ENCODE data around the gene HOXA10. TPM values are rescaled to one million over a fixed set of nuclear protein-coding genes. Genes with fewer than 3 reads are reported as not detected.
A peak's percentile ranks its signal among the peaks of the same experiment; 100 is the strongest.

Gene HOXA10
- total and polyA plus RNA-seq, 11 donors: 0.06 to 0.36 (median 0.18) TPM; not detected in 8

GRCh38 chr7:27151931-27152815 is 21.9 kb downstream of the HOXA10 start, which contains the start of gene HOXA3:
Gene HOXA3, minus strand, starts transcription at chr7:27152583. Its CDS starts 41,943 bp downstream, at chr7:27110640.
- peak within 1 kb of the TSS in 5 of 12 donors; percentile 2 to 38 (median 28) for H3K4me3 ChIP-seq
- DNase-seq (peak in 3 of 5 donors; percentile 5 to 33 (median 19)), ATAC-seq (no peak)
- H3K27ac ChIP-seq: peak within 1 kb of the TSS in 1 of 12 donors; percentile 92
- H3K36me3 ChIP-seq: no peaks in the 10 kb centered on the region
- H3K4me1 ChIP-seq: peaks cover 3 to 67% (median 27%) of the 10 kb centered on the region in 12 donors
- 4 to 7% (median 5%) methylated on average over 34 to 53 of the region's 53 CpGs for WGBS, 4 donors
- intact Hi-C loops (cut with DNase I): loop anchor here in 5 of 10 donors (10.0 kb wide), 3 partner anchors 1067 to 1287 kb away; no protein-coding TSS in a partner anchor
- peaks cover 91 to 100% (median 99%) of the 10 kb centered on the region in 9 donors for H3K27me3 ChIP-seq
- H3K9me3 ChIP-seq: no peaks in the 10 kb centered on the region
- TF ChIP-seq, protein P1, sequence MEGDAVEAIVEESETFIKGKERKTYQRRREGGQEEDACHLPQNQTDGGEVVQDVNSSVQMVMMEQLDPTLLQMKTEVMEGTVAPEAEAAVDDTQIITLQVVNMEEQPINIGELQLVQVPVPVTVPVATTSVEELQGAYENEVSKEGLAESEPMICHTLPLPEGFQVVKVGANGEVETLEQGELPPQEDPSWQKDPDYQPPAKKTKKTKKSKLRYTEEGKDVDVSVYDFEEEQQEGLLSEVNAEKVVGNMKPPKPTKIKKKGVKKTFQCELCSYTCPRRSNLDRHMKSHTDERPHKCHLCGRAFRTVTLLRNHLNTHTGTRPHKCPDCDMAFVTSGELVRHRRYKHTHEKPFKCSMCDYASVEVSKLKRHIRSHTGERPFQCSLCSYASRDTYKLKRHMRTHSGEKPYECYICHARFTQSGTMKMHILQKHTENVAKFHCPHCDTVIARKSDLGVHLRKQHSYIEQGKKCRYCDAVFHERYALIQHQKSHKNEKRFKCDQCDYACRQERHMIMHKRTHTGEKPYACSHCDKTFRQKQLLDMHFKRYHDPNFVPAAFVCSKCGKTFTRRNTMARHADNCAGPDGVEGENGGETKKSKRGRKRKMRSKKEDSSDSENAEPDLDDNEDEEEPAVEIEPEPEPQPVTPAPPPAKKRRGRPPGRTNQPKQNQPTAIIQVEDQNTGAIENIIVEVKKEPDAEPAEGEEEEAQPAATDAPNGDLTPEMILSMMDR (IDR thresholded peaks at IDR 0.05): no peak
- no peak for TF ChIP-seq POLR2A (IDR thresholded peaks at IDR 0.05)

GRCh38 chr7:27151341-27151930 is 22.7 kb downstream of the HOXA10 start:
- H3K27ac ChIP-seq: peak overlapping the region in 1 of 12 donors; percentile 92
- WGBS, 4 donors: 3 to 6% (median 5%) methylated on average over 25 to 27 of the region's 27 CpGs
- H3K4me1 ChIP-seq: peaks cover 3 to 66% (median 27%) of the 10 kb centered on the region in 12 donors
- ATAC-seq (no peak), DNase-seq (peak in 3 of 5 donors; percentile 4 to 54 (median 15))
- no peaks in the 10 kb centered on the region for H3K9me3 ChIP-seq
- peaks cover 91 to 100% (median 99%) of the 10 kb centered on the region in 9 donors for H3K27me3 ChIP-seq
- TF ChIP-seq POLR2A (IDR thresholded peaks at IDR 0.05): no peak
- TF ChIP-seq, protein P1 (IDR thresholded peaks at IDR 0.05): no peak
- peak overlapping the region in 11 of 12 donors; percentile 1 to 39 (median 33) for H3K4me3 ChIP-seq
- intact Hi-C loops (cut with DNase I): loop anchor here in 5 of 10 donors (10.0 kb wide), 3 partner anchors 1067 to 1287 kb away; no protein-coding TSS in a partner anchor
- H3K36me3 ChIP-seq: no peaks in the 10 kb centered on the region

- ATAC-seq (peak; percentile 55 to 85 (median 71)), DNase-seq (peak; percentile 52 to 80 (median 64))
- 1 to 2% (median 2%) methylated on average over 34 to 58 of the region's 58 CpGs for WGBS, 4 donors
- Histone ChIP-seq H3K4me1 (peaks cover 3 to 59% (median 24%) of the 10 kb centered on the region in 12 donors), H3K36me3 (no peaks in the 10 kb centered on the region), H3K4me3 (peak overlapping the region in 11 of 12 donors; percentile 1 to 39 (median 33)), H3K27me3 (peaks cover 89 to 100% (median 99%) of the 10 kb centered on the region in 9 donors), H3K9me3 (no peaks in the 10 kb centered on the region), H3K27ac (peak overlapping the region in 1 of 12 donors; percentile 92)
- TF ChIP-seq, protein P1 (IDR thresholded peaks at IDR 0.05): peak; percentile 64 to 90 (median 82)
- no peak for TF ChIP-seq POLR2A (IDR thresholded peaks at IDR 0.05)
- intact Hi-C loops (cut with DNase I): loop anchor here in 5 of 10 donors (10.0 kb wide), 3 partner anchors 1066 to 1286 kb away; no protein-coding TSS in a partner anchor
Measured at GRCh38 chr7:27150568-27151340, 23.4 kb downstream of the HOXA10 start.

Measured in heart left ventricle (tissue), 16 donors.